K562 (cell line): ENCODE data around the gene SDK1. TPM values are rescaled to one million over a fixed set of nuclear protein-coding genes. Genes with fewer than 3 reads are reported as not detected.

Source experiments
- ATAC-seq: fragments of 200-7000 bp; cut with Tn5 transposase; 3 replicates; pipeline ENCODE4 v1.9.1; 2020; ENCODE audit warnings: moderate library complexity
- BruUV-seq: library from RNA; stranded (reverse); fragments of 400-500 nt; replicated peaks from 2 replicates; lab custom pipeline; 2021; lab: Mats Ljungman, UMichigan
- CTCF ChIA-PET: fragments of 300-600 bp; formaldehyde crosslinking; extraction: SDS; loops from one replicate; lab custom pipeline; 2021; ENCODE audit warnings: low intra/inter-chr PET ratio; lab: Yijun Ruan, JAX
- POLR2A ChIA-PET: fragments of 300-600, 350-650 bp; sonication (Branson Sonifier 250); formaldehyde crosslinking; extraction: SDS; loops from one replicate; lab custom pipeline; 2021; ENCODE audit warnings: antibody characterized with exemption, inconsistent platforms; lab: Yijun Ruan, JAX
- DNase-seq, 4 experiments: peaks; one replicate each; pipeline versions ENCODE4 v3.0.0 to v3.0.0-alpha.2; 2011 to 2018; ENCODE audit warnings: low spot score in 3 of 4, mixed read lengths in 3 of 4; ENCODE audit errors: extremely low read depth in 1 of 4
- FAIRE-seq: peaks from 2 replicates; lab custom pipeline; 2011; peaks lifted over from hg19 to GRCh38; lab: Jason Lieb, UNC
- H2AFZ ChIP-seq: 2 replicates; pipeline ENCODE4 v1.6.0; 2011; ENCODE audit warnings: low read depth, low read length, control low read depth, inconsistent platforms
- H3K27ac ChIP-seq: fragments of 200-600 bp; 3 replicates; pipeline ENCODE4 v1.8.0; 2011; ENCODE audit warnings: low read depth, mild to moderate bottlenecking, control low read depth, inconsistent platforms, low read length, moderate library complexity, mixed read lengths; ENCODE audit errors: extremely low read depth
- H3K27me3 ChIP-seq, 2 experiments: fragments of 300-600 bp in 1 of 2; 2 replicates in 1 of 2; 3 replicates in 1 of 2; pipeline versions ENCODE4 v1.6.0 to v1.8.0; 2011; ENCODE audit warnings: inconsistent platforms in 2 of 2, low read length in 2 of 2, mild to moderate bottlenecking in 1 of 2, mixed read lengths in 1 of 2, moderate library complexity in 1 of 2; ENCODE audit not compliant: control insufficient read depth in 2 of 2, insufficient read depth in 2 of 2
- H3K36me3 ChIP-seq: fragments of 300-600 bp; 3 replicates; pipeline ENCODE4 v1.8.0; 2011; ENCODE audit warnings: mild to moderate bottlenecking, low read length, inconsistent platforms; ENCODE audit not compliant: control insufficient read depth, insufficient read depth
- H3K4me1 ChIP-seq, 2 experiments: fragments of 200-600 bp in 1 of 2; replicated peaks in 1 of 2; 2 replicates in 1 of 2; 3 replicates in 1 of 2; pipeline versions ENCODE4 v1.5.1 to v1.8.0; 2011; ENCODE audit warnings: inconsistent platforms in 2 of 2, low read length in 2 of 2, mild to moderate bottlenecking in 1 of 2, mixed read lengths in 1 of 2, moderate library complexity in 1 of 2; ENCODE audit not compliant: control insufficient read depth in 2 of 2, insufficient read depth in 2 of 2
- H3K4me2 ChIP-seq: 2 replicates; pipeline ENCODE4 v1.6.1; 2011; ENCODE audit warnings: low read length, control low read depth, inconsistent platforms, mixed read lengths; ENCODE audit not compliant: insufficient read depth
- H3K4me3 ChIP-seq: fragments of 200-600 bp; sonication (generic), shearing (Covaris generic); 2 replicates; pipeline ENCODE4 v1.5.1; 2016; ENCODE audit warnings: control low read depth, inconsistent platforms
- H3K79me2 ChIP-seq: fragments of 200-600 bp; 3 replicates; pipeline ENCODE4 v1.8.0; 2011; ENCODE audit warnings: low read length, inconsistent platforms; ENCODE audit not compliant: control insufficient read depth, insufficient read depth
- H3K9ac ChIP-seq, 2 experiments: 2 replicates each; pipeline versions ENCODE4 v1.6.0 to v1.6.1; 2011; ENCODE audit warnings: low read depth in 2 of 2, low read length in 2 of 2, control low read depth in 1 of 2, inconsistent platforms in 1 of 2, mild to moderate bottlenecking in 1 of 2, mixed read lengths in 1 of 2; ENCODE audit not compliant: insufficient read depth in 1 of 2
- H3K9me1 ChIP-seq: one replicate; pipeline ENCODE4 v1.6.0; 2011; ENCODE audit warnings: inconsistent platforms, mild to moderate bottlenecking, low read length, moderate library complexity; ENCODE audit not compliant: control insufficient read depth, insufficient read depth
- H3K9me3 ChIP-seq: replicated peaks from 2 replicates; pipeline ENCODE4 v1.5.1; 2011; ENCODE audit warnings: low read depth, low read length, inconsistent platforms; ENCODE audit not compliant: control insufficient read depth, insufficient read depth
- H4K20me1 ChIP-seq: replicated peaks from 2 replicates; pipeline ENCODE4 v1.6.1; 2011; ENCODE audit warnings: low read length, inconsistent platforms, mixed read lengths; ENCODE audit not compliant: control insufficient read depth, insufficient read depth
- ADNP ChIP-seq: fragments of 200-800 bp; sonication (Bioruptor generic); IDR thresholded peaks from 2 replicates; pipeline ENCODE4 v1.6.1; 2016; ENCODE audit warnings: missing genetic modification characterization, missing compliant biosample characterization
- AFF4 ChIP-seq: sonication (generic); formaldehyde crosslinking; IDR thresholded peaks from 2 replicates; pipeline ENCODE4 v1.8.0; 2023; ENCODE audit warnings: mild to moderate bottlenecking, missing genetic modification reagents
- FOXA1 ChIP-seq: fragments of 450-650 bp; IDR thresholded peaks from 2 replicates; pipeline ENCODE4 v1.6.1; 2016; ENCODE audit warnings: mild to moderate bottlenecking, borderline replicate concordance
- GATAD2B ChIP-seq: fragments of 450-650 bp; IDR thresholded peaks from 2 replicates; pipeline ENCODE4 v1.6.1; 2017; ENCODE audit warnings: mild to moderate bottlenecking, borderline replicate concordance
- HEY1 ChIP-seq: fragments of 250-450 bp; sonication (Bioruptor Pico); IDR thresholded peaks from 2 replicates; pipeline ENCODE4 v1.5.0; 2020; ENCODE audit warnings: mild to moderate bottlenecking, moderate library complexity, borderline replicate concordance
- HMG20B ChIP-seq: fragments of 250-450 bp; sonication (Bioruptor Pico); IDR thresholded peaks from 2 replicates; pipeline ENCODE4 v1.5.0; 2021; ENCODE audit warnings: mild to moderate bottlenecking
- KLF6 ChIP-seq: fragments of 250-450 bp; sonication (Bioruptor Pico); IDR thresholded peaks from 2 replicates; pipeline ENCODE4 v1.4.0; 2020; ENCODE audit warnings: mild to moderate bottlenecking, moderate library complexity, borderline replicate concordance
- MNT ChIP-seq, 2 experiments: fragments of 450-650 bp; conservative IDR thresholded peaks; 2 replicates each; pipeline ENCODE4 v1.6.1; 2017; ENCODE audit warnings: mild to moderate bottlenecking in 2 of 2, moderate library complexity in 2 of 2
- POLR2AphosphoS5 ChIP-seq: IDR thresholded peaks from 2 replicates; pipeline ENCODE4 v1.6.1; 2011; ENCODE audit warnings: mild to moderate bottlenecking, low read depth, low read length, moderate library complexity; ENCODE audit not compliant: control insufficient read depth, insufficient read depth
- RBFOX2 ChIP-seq: fragments of 200-400 bp; formaldehyde crosslinking; IDR thresholded peaks from 2 replicates; pipeline ENCODE4 v1.6.1; 2017; ENCODE audit warnings: low read depth, mild to moderate bottlenecking, low read length, moderate library complexity
- USF1 ChIP-seq: sonication (generic); formaldehyde crosslinking; IDR thresholded peaks from 2 replicates; pipeline ENCODE4 v1.9.0; 2022; ENCODE audit warnings: mild to moderate bottlenecking, missing genetic modification reagents
- ZNF12 ChIP-seq: sonication (generic); formaldehyde crosslinking; IDR thresholded peaks from 2 replicates; pipeline ENCODE4 v1.4.0; 2020; ENCODE audit warnings: mild to moderate bottlenecking, missing genetic modification reagents
- ZNF140 ChIP-seq: fragments of 250-450 bp; sonication (Bioruptor Pico); IDR thresholded peaks from 2 replicates; pipeline ENCODE4 v1.8.0; 2021; ENCODE audit warnings: moderate library complexity, mild to moderate bottlenecking, inconsistent platforms
- ZNF175 ChIP-seq: fragments of 200-800 bp; sonication (Bioruptor generic); IDR thresholded peaks from 2 replicates; pipeline ENCODE4 v1.6.1; 2016; ENCODE audit warnings: low read depth, mild to moderate bottlenecking, missing genetic modification characterization, missing compliant biosample characterization
- WGBS: fragments of 100-300 bp; shearing (Covaris generic); methylation state at CpG from one replicate; pipeline ENCODE4 v1.1.6; 2016; ENCODE audit warnings: low coverage, mixed read lengths; ENCODE audit not compliant: insufficient coverage; ENCODE audit errors: missing lambda C conversion rate; 5-methylcytosine and 5-hydroxymethylcytosine counted together
- in situ Hi-C: fragments of 300-500 bp; cut with MboI; formaldehyde crosslinking; loops from 4 replicates; pipeline ENCODE4 v1.15.0; 2018; ENCODE audit warnings: inconsistent platforms, mixed read lengths
- intact Hi-C: fragments of 100-400 bp; cut with micrococcal nuclease; formaldehyde crosslinking; loops from 2 replicates; pipeline ENCODE4 v1.14.2; 2022
- polyA plus RNA-seq, 8 experiments: library from polyadenylated mRNA; depleted of rRNA in 4 of 8; stranded (reverse) in 5 of 8; unstranded in 3 of 8; fragments of >200 nt; fragmentation: Nextera tagmentation in 2 of 8; fragmentation: Illumina TruSeq in 1 of 8; extraction: Ambion mirVana in 2 of 8; extraction: Trizol in 1 of 8; gene quantifications; 2 replicates each; pipeline versions ENCODE4 v1.2.1 to v1.2.3, GENCODE V29; 2011 to 2014; ENCODE audit warnings: inconsistent platforms in 1 of 8, missing spikeins in 1 of 8
- total RNA-seq, 7 experiments: library from RNA; depleted of rRNA in 6 of 7; stranded (reverse); fragments of >200 nt in 6 of 7; fragmentation: Illumina TruSeq in 2 of 7; extraction: Trizol in 2 of 7; gene quantifications; 2 replicates each; pipeline versions ENCODE4 v1.2.1 to v1.2.3, GENCODE V29; 2011 to 2021; ENCODE audit warnings: low replicate concordance in 1 of 7

Gene SDK1
- total and polyA plus RNA-seq, 9 of the 15 experiments (the other 6 are each of a cell fraction or from before 2014, with no cell fraction given), result 0.16 TPM; not detected in 8

GRCh38 chr7:3955751-3956696 is 655.0 kb downstream of the SDK1 start (continued):
- TF ChIP-seq AFF4 (CRISPR knock-in tag) (no peak), RBFOX2 (no peak), ADNP (no peak)

- in situ Hi-C loops (no loop called here), intact Hi-C loops (no loop called here)
- TF ChIP-seq GATAD2B, result no peak
- TF ChIP-seq ZNF12 (CRISPR knock-in tag), result no peak
- TF ChIP-seq USF1 (CRISPR knock-in tag), result no peak
- TF ChIP-seq MNT (conservative IDR thresholded peaks at IDR 0.05), result no peak
- no peak for TF ChIP-seq POLR2AphosphoS5
- no peak for TF ChIP-seq ZNF140 (CRISPR knock-in tag)
- no peak for TF ChIP-seq ZNF175 (CRISPR knock-in tag)
- TF ChIP-seq HEY1 (CRISPR knock-in tag), result no peak
- no peak for TF ChIP-seq FOXA1
- no peak for TF ChIP-seq HMG20B (CRISPR knock-in tag)
- no peak for TF ChIP-seq KLF6 (CRISPR knock-in tag)
These were observed 655.9 kb downstream of the SDK1 start for GRCh38 chr7:3956949-3957348.

More at GRCh38 chr7:3956949-3957348, 655.9 kb downstream of the SDK1 start:
- no peak overlapping the region for H3K27ac ChIP-seq
- no peaks in the 10 kb centered on the region for H3K9me1 ChIP-seq
- CTCF ChIA-PET, result no interaction called here
- ATAC-seq, result no peak
- H3K27me3 ChIP-seq, result peaks cover 4 to 44% of the 10 kb centered on the region in 2 experiments
- no peak overlapping the region for H3K9ac ChIP-seq
- H3K9me3 ChIP-seq, result no peaks in the 10 kb centered on the region
- no peak overlapping the region for H3K4me2 ChIP-seq
- H3K36me3 ChIP-seq, result no peaks in the 10 kb centered on the region
- no peak for DNase-seq
- POLR2A ChIA-PET, result interaction anchor here (1.6 kb wide), 1 partner anchor 10 kb away, joined by 4 read pairs; no protein-coding TSS in a partner anchor
- BruUV-seq, result no TSS peak
- no peak for FAIRE-seq
- no peak overlapping the region for H2AFZ ChIP-seq
- no peaks in the 10 kb centered on the region for H3K4me1 ChIP-seq
- no peak overlapping the region for H3K4me3 ChIP-seq
- no peaks in the 10 kb centered on the region for H3K79me2 ChIP-seq
- H4K20me1 ChIP-seq, result no peaks in the 10 kb centered on the region
- WGBS, result under 1% methylated on average over 11 of the region's 11 CpGs
